Stimulated activated CD4-positive, alpha-beta T cell treated with anti-CD3 and anti-CD28 coated beads, Interleukin-12 subunit alpha, Interleukin-12 subunit beta, amount 100 ng/mL, for 24 hours (primary cell): ENCODE data around the gene UBAP2.

ENCODE experiments used
- DNase-seq, 2 experiments: peaks; one replicate each; pipeline ENCODE4 v3.0.0-alpha.2; 2020; ENCODE audit warnings: low read depth in 2 of 2

The UBAP2 gene, protein sequence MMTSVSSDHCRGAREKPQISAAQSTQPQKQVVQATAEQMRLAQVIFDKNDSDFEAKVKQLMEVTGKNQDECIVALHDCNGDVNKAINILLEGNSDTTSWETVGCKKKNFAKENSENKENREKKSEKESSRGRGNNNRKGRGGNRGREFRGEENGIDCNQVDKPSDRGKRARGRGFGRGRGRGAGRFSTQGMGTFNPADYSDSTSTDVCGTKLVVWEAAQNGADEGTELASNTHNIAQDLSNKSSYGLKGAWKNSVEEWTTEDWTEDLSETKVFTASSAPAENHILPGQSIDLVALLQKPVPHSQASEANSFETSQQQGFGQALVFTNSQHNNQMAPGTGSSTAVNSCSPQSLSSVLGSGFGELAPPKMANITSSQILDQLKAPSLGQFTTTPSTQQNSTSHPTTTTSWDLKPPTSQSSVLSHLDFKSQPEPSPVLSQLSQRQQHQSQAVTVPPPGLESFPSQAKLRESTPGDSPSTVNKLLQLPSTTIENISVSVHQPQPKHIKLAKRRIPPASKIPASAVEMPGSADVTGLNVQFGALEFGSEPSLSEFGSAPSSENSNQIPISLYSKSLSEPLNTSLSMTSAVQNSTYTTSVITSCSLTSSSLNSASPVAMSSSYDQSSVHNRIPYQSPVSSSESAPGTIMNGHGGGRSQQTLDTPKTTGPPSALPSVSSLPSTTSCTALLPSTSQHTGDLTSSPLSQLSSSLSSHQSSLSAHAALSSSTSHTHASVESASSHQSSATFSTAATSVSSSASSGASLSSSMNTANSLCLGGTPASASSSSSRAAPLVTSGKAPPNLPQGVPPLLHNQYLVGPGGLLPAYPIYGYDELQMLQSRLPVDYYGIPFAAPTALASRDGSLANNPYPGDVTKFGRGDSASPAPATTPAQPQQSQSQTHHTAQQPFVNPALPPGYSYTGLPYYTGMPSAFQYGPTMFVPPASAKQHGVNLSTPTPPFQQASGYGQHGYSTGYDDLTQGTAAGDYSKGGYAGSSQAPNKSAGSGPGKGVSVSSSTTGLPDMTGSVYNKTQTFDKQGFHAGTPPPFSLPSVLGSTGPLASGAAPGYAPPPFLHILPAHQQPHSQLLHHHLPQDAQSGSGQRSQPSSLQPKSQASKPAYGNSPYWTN

DNA sequence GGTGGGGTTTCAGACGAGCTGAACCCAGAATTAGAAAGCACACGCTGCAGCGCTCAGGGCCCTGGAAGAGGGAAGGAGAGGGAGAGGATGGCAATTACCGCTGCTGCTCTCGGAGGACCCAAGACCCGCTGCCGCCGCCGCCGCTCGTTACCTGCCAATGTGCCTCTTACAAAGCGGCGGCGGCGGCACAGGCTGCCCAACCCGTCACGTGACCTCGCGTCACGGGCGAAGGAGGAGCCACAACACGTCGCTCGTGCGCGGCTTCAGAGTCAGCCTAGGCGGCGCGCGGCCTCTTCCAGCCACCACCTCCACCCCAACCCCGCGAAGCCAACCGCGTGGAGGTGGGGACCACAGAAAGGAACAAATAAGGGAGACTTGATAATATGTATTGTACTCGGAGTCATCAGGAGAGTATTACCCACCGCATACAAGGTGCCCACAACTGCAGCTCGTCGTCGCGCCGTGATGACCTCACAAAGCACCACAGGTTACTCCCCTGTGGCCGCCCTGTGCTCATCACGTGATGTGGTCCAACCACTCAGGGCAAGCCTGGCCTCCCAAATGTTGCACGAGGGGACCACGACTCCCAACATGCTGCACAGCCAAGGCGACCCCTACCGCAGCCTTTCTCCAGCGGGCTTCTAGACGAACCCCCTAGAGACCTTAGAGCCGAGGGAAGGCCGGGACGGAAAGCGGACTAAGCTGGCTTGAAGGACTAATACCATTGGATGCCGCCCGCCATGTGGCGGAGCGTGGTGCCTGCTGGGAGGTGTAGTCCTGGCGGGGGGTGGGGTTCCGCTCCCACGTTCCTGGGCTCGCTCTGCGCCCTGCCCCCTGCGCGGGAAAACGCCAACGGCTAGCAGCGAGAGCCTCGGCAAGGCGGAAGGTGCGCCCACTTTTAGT lies at the start of gene UBAP2:
UBAP2 (minus strand) TSS at position 161 of the 903 bp plus-strand sequence. CDS start 31,739 bp downstream, outside the sequence.
- peak; percentile 94 for DNase-seq

DNA sequence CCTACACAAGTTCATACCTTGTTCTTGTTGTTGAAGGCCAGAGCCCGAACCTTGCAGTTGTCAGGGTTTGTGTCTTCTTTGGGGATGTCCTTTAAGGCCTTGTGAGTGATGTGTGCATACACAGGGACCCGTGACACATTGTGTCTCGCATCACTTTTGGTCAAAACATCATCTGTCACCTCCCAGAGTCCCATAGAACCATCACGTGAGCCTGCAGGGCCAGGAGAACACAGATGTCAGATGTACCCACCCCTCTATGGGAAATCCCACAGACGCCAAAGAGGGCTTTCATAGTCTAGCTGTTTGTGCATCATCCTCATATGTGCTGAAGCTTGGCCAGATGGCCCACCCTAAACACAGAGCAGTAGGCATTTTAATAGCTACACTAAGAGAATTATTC lies 49.6 kb upstream of the UBAP2 start:
- DNase-seq: no peak

DNA sequence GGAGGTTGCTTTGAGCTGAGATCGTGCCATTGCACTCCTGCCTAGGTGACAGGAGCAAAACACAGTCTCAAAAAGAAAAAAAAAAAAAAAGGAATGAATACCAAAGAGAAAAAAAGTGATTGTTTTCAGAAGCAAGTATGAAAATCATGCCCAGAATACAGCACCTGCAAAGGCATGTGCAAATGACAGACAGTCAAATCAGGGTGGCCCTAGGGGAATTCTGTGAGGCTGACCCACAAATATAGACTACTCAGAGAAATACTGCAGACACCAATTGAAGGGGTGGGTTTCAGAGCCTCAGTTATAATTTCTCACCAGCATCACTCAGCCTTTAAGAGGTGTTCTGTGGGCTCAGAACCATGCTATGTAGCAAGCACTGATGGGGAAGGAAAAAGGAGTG lies 49.2 kb upstream of the UBAP2 start:
- DNase-seq: no peak

DNA sequence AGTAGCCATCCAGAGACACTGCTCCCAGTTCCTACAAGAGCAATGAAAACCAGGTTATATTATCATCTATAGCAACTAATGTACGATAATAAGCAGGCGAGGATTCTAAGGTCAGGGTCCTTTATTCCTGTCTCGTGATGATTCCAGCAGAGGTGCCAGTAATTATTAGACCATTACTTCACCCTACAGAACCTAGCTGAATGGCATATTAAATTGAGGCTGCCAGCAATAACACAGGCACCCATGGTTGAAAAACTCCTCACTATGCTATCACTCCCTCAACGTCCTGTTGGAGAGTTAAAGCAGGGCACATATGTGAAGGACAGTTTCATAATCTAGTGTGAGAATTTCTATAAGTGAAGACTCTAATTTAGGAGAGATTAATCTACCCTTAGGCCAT lies 48.1 kb upstream of the UBAP2 start:
- DNase-seq: no peak

DNA sequence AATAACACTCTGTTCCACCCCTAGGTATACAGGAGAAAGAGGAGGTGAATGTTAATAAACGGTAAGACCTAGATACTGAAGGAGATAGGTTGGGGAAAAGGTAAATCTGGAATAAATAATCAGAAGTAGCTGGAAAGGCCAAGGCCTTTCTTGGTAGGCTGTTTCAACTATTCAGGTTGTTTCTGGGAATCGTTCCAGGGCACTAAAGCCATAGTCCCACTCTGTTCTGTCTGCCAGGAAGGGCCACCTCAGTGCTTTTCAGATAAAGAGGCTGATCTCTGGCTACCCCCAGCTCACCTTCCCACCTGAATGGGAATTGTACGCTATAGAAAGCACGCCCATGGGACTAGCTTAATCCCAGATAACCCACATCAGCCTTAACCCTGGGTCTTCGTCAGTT lies 44.9 kb upstream of the UBAP2 start:
- DNase-seq: no peak

DNA sequence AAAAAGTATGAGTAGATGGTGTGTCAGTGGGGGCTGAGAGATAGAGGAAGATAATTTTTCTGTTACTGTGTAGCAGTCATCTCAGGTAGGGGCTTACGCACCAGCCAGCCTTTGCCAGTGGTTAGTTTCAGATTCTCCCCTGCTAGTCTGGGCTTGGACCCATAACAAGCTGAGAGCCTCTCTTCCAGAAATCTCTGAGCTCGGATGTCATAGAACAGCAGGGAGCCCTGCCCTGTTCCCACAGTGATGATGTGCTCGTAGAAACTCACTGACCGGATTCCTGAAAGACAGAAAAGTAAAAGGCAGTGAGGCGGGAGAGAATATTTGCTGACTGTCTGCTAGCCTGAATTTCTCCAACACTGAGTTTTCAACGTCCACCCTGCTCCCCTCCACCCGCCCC lies 40.6 kb upstream of the UBAP2 start:
- no peak for DNase-seq

DNA sequence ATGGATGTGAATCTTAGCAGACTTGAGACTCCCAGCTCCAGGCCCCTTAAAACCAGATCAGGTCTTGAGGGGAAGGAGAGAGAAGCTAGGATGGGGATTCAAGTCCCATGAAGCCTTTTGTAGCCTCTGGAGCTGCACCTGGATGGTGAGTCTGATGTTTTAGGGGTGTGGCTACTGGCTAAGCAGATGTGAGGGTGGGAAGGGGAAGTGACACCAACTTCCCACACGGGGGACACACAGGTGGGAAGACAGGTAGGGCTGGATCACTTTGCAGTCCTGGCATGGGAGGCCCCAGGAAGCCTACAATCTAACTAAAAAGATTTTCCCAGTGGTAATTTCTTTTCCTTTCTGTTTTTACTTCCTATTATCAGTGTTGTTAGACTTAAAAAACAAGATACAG lies 38.7 kb upstream of the UBAP2 start:
- DNase-seq: no peak

DNA sequence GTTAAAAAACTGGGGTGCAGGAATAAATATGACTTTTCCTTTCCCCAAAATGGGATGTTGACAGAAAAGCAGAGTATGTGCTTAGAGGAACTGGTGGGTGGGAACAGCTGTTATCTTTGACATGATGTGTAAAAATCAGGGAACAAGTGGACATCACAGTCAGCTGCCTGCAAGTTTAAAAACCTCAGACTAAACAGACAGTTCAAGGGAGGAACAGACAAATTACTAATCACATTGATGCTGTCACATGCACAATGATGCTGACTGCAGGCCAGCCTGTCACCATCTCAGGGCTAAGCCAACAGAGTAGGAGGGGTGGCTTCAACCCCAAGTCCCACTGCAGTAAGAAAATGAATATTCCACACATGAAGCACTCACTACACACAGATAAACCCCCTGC lies 38.2 kb upstream of the UBAP2 start:
- DNase-seq: no peak

DNA sequence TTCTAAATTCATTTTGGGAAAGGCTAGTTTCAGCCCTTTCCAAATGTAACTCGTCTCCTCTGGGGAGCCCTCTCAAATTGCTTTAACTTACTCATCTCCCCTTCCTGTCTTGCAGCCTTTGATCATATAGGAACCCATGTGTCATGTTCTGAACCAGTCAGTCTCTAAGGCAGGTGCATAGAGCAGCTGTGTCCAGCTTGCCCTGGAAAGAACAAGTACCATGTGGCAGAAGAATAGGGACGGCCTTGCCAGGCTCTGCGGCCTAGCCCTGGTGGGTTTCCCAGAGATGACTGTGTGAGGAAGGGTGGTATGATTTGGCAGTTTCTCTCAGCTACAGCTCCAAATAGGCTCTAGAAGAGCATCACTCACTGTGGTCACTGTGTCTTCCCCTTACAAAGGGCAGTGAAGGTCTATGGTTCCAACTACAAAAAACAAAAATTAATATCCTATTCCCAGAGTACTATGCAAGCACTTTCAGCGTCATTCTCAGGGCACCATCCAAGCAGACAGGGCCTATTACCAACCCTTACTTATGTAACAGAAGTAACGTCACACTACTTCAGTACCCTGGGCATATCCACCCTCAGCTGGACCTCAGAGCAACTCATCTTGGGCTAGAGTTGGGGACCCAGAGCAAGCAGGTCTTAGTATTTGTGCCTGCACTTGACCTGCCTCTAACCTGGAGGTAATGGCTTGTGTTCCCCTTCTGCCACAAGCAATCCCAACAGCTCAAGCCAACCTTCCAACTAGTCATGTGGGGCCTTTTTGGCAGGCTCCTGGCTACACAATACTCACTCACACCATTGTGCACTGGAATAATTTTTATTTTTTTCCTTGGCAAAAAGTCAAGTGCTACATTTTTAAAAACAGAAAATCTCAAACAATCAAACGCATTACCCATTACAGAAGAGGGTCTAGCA lies 37.2 kb upstream of the UBAP2 start:
- no peak for DNase-seq

DNA sequence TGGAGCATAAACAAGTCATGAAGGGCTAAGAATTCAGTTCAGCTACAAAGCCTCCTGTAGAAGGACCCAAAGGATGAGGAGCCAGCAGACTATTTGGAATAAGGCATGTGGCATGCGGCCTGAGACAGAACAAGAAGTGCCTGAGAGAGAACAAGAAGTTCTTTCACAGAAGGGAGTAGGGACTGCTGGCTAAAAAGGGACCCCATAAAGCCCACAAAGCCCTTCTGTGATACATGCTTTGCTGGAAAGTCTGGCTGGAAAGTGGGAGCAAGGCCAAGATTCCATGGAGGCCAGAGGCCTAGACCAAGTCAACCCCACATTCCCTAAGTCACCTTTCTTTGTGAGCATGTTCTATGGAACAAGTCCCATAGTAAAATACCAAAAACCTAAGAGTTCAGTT lies 35.9 kb upstream of the UBAP2 start:
- DNase-seq: no peak

DNA sequence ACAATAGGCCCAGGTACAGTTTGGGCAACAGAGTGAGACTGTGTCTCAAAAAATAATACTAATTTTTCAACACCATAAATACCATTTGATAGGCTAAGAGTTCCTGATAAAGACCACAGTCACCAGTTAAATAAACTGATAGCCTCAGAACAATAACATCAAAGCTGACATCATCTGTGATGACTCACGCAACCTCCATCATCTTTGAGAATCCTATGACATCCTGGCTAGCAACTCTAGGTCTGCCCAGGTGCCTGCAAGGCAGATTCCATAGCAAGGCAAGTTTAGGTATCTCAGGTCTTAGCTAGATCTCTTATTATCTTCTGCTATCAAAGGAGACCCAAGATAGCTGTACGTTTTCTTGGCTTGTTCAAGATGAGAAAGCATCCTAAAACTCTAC lies 30.5 kb upstream of the UBAP2 start:
- DNase-seq: no peak

DNA sequence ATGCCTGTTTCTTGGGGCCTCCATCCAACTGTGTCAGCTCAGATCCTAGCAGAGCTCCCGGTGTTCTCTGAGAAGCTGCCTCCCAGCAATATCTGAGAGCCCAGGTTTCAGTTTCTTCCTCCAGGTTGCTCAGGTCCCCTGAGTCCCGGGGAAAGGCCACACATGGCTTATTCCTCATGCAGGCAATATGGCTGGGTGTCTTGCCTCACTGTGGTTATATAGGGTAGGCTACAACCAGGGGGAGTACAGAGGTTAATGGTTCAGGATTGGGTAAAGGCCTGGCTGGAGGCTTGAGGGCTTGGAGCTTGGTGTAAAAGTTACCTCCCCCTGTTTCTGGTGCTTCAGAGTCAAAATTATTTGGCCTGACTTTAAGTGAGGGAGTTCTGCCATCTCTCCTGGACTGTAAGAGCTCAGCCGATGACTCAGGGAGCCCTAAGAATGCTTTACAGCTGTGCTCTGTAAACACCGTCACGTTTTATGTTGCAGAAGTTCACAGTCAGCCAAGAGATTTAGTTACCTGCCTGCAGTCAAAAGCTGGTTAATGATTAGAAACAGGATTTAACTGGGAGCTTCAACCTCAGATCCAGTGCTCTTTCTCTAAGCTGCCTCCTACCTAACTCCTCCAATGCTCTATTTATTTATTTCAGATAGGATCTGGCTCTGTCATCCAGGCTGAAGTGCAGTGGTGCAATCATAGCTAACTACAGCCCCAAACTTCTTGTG lies 24.3 kb upstream of the UBAP2 start:
- no peak for DNase-seq

DNA sequence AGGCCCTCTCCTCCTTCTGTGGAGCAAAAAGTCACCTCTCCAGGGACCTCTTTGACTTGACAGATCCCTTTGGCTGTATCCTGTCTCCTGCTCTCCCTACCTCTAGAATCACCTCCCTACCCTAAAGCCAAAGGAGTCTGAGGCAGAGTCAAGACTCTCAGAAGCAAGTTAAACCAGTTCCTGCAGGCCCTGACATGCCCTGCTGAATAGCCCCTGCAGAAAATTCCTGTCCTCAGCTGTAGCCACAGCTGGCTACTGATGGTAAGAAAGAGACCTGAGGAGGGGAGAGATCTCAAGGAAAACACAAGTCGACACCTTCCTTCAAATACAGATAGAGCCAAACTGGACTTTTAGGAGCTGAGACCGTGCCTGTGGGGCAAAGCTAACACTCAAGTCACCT lies 23.7 kb upstream of the UBAP2 start:
- DNase-seq: no peak

DNA sequence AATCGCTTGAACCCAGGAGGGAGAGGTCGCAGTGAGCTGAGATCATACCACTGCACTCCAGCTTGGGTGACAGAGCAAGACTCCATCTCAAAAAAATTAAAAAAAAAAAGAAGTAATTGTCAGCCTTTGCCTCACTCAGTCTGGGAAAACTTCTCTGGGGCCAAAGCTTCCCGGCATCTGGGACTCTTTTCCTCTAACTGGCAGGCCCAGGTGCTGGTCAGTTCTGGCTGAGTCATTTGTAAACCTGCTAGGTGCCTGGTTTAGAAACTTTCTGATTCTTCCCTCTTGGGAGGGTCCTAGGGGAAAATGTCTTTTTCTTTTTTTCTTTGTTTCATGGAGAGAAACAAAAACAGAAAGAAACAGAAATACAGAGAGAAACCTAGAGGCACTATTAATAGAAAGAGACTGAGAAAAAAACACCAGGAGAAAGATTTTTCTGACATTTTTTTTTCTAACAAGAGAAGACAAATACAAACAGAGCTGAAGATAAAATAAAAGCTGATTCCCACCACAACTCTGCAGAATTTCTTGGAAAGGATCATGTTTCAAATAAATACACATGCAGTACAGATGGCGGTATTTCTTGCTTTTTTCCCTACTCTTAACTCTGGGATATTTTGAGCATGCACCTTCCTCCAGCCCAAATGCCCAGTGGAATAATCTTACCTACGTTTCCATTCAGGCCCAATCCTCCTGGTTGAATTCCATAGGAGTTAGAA lies 22.1 kb upstream of the UBAP2 start:
- DNase-seq: no peak

DNA sequence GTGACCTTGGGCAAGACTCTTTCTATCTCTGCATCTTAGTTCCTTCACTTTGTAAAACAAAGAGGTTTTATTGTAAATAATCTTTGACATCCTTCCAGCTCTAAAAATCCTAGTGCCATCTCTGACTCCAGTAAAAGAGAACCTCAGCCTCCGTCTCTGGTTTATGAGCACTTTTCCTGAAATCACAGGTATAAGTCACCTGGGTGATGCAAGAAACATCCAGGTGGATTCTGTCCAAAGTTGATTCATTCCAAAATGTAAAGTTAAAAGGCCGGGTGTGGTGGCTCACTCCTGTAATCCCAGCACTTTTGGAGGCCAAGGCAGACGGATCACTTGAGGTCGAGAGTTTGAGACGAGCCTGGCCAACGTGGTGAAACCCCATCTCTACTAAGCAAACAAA lies 21.1 kb upstream of the UBAP2 start:
- no peak for DNase-seq

DNA sequence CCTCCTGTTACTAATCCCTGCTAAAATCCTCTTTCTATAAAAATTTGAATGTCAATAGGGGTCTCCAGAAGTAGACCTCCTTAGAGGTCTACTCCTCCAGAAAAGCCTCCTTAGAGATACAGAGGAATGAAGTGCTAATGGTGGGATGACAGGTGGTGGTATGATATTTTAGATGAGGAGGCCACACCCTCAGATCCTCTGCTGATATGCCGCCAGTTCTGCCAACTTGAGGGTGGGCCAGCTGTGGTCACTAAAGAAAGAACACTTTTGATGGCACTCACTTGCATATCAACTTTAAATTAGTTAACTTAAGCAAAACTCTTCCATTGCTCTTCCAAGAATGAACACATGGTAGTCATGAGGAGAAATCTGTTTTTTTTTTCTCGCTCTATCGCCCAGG lies 16.9 kb upstream of the UBAP2 start:
- no peak for DNase-seq

DNA sequence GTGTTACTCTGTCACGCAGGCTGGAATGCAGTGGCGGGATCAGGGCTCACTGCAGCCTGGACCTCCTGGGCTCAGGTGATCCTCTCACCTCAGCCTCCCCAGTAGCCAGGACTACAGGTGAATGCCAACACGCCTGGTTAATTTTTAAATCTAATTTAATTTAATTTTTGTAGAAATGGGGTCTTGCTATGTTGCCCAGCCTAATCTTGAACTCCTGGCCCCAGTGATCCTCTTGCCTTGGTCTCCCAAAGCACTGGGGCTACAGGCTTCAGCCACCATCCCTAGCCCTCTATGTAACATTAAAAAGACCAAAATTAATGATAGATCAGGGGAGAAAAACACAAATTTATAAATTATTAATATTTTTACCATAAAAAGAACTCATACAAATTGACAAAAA lies 11.3 kb upstream of the UBAP2 start:
- no peak for DNase-seq

DNA sequence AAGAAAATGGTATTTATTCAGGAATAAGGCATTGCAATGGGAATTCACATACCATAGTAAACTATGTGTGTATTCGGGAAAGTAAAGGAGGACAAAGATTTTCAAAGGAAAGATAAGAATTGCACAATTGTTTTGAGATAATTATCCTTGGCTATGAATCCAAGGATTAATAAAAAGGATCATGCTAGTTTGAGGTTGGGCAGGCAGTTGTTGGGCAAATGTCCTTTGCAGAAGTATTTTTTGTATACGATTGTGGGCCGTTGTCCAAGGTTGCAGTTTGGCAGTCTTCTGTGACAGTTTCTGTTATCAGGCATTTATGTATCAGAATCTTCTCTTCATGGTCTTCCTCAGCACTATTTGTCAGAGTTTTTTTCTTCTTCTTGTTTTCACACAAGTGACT lies 10.6 kb upstream of the UBAP2 start:
- DNase-seq: no peak
